WTC11 (cell line): ENCODE results near the gene ABCA13. TPM values are rescaled to one million over a fixed set of nuclear protein-coding genes. Genes with fewer than 3 reads are reported as not detected.

Experiments used
- ATAC-seq: fragments of 200-7000 bp; cut with Tn5 transposase; 2 replicates; pipeline ENCODE4 v1.10.0; 2021; ENCODE audit warnings: mild to moderate bottlenecking, moderate library complexity
- CTCF ChIA-PET: fragments of 300-600 bp; sonication (Branson Sonifier 250); formaldehyde crosslinking; loops from one replicate; lab custom pipeline; 2021; ENCODE audit warnings: antibody characterized with exemption; lab: Charles Lee
- POLR2A ChIA-PET: fragments of 350-600 bp; sonication (Branson Sonifier 250); formaldehyde crosslinking; loops from one replicate; lab custom pipeline; 2021; ENCODE audit warnings: antibody characterized with exemption; lab: Charles Lee
- DNase-seq: peaks from one replicate; pipeline ENCODE4 v3.0.0; 2021; ENCODE audit warnings: low spot score
- H3K27ac Mint-ChIP-seq: 2 replicates; pipeline ENCODE4 v1.8.0; 2021; ENCODE audit warnings: mixed read lengths
- H3K27me3 Mint-ChIP-seq: 2 replicates; pipeline ENCODE4 v1.8.0; 2021; ENCODE audit warnings: low read depth, mild to moderate bottlenecking, moderate library complexity, mixed read lengths
- H3K36me3 Mint-ChIP-seq: 2 replicates; pipeline ENCODE4 v1.8.0; 2021; ENCODE audit warnings: mixed read lengths
- H3K4me1 Mint-ChIP-seq: 2 replicates; pipeline ENCODE4 v1.8.0; 2022; ENCODE audit warnings: mixed read lengths
- H3K4me3 Mint-ChIP-seq: 2 replicates; pipeline ENCODE4 v1.8.0; 2021; ENCODE audit warnings: mild to moderate bottlenecking, moderate library complexity, mixed read lengths
- H3K9me3 Mint-ChIP-seq: 2 replicates; pipeline ENCODE4 v1.8.0; 2021; ENCODE audit warnings: mixed read lengths
- CBFB ChIP-seq: sonication (generic); formaldehyde crosslinking; IDR thresholded peaks from 2 replicates; pipeline ENCODE4 v1.8.1; 2022; ENCODE audit warnings: mild to moderate bottlenecking, low read depth, missing genetic modification reagents
- EMX1 ChIP-seq: fragments of 250-450 bp; sonication (Bioruptor Pico); IDR thresholded peaks from 2 replicates; pipeline ENCODE4 v1.8.0; 2021; ENCODE audit warnings: mild to moderate bottlenecking
- ESRRA ChIP-seq: sonication (generic); formaldehyde crosslinking; IDR thresholded peaks from 2 replicates; pipeline ENCODE4 v1.8.1; 2022; ENCODE audit warnings: mild to moderate bottlenecking, missing genetic modification reagents, borderline replicate concordance
- ETV6 ChIP-seq: sonication (generic); formaldehyde crosslinking; IDR thresholded peaks from 2 replicates; pipeline ENCODE4 v1.8.1; 2022; ENCODE audit warnings: mild to moderate bottlenecking, missing genetic modification reagents
- GRHL2 ChIP-seq: fragments of 250-450 bp; sonication (Bioruptor Pico); IDR thresholded peaks from 2 replicates; pipeline ENCODE4 v1.8.0; 2022; ENCODE audit warnings: mild to moderate bottlenecking, moderate library complexity; ENCODE audit not compliant: insufficient replicate concordance, severe bottlenecking
- JAZF1 ChIP-seq: fragments of 250-450 bp; sonication (Bioruptor Pico); IDR thresholded peaks from 2 replicates; pipeline ENCODE4 v1.9.0; 2021; ENCODE audit warnings: moderate library complexity, mild to moderate bottlenecking, inconsistent platforms
- NR2C2 ChIP-seq: sonication (generic); formaldehyde crosslinking; IDR thresholded peaks from 2 replicates; pipeline ENCODE4 v1.8.0; 2022; ENCODE audit warnings: mild to moderate bottlenecking, missing genetic modification reagents
- SMAD3 ChIP-seq: sonication (generic); formaldehyde crosslinking; IDR thresholded peaks from 2 replicates; pipeline ENCODE4 v1.8.0; 2022; ENCODE audit warnings: missing genetic modification reagents, mild to moderate bottlenecking, borderline replicate concordance
- SMAD4 ChIP-seq: sonication (generic); formaldehyde crosslinking; IDR thresholded peaks from 2 replicates; pipeline ENCODE4 v1.8.0; 2022; ENCODE audit warnings: mild to moderate bottlenecking, missing genetic modification reagents
- TCF7 ChIP-seq: sonication (generic); formaldehyde crosslinking; IDR thresholded peaks from 2 replicates; pipeline ENCODE4 v1.8.0; 2022; ENCODE audit warnings: mild to moderate bottlenecking, low read depth, missing genetic modification reagents, moderate library complexity
- ZNF121 ChIP-seq: sonication (generic); formaldehyde crosslinking; IDR thresholded peaks from 2 replicates; pipeline ENCODE4 v1.8.0; 2023; ENCODE audit warnings: missing genetic modification reagents
- ZNF263 ChIP-seq: sonication (generic); formaldehyde crosslinking; IDR thresholded peaks from 2 replicates; pipeline ENCODE4 v1.8.1; 2022; ENCODE audit warnings: low read depth, mild to moderate bottlenecking, moderate library complexity, missing genetic modification reagents
- total RNA-seq: library from RNA; stranded (reverse); gene quantifications from 3 replicates; pipeline ENCODE4 v1.2.3, GENCODE V29; 2021
- TF ChIP-seq, protein P1 (sequence below): sonication (generic); formaldehyde crosslinking; IDR thresholded peaks from 2 replicates; pipeline ENCODE4 v1.8.1; 2022; ENCODE audit warnings: low read depth, mild to moderate bottlenecking, moderate library complexity, missing genetic modification reagents, borderline replicate concordance
- TF ChIP-seq, protein P2 (sequence below): sonication (generic); formaldehyde crosslinking; conservative IDR thresholded peaks from 2 replicates; pipeline ENCODE4 v1.8.1; 2023; ENCODE audit warnings: mild to moderate bottlenecking, low read depth, missing genetic modification reagents, moderate library complexity
- TF ChIP-seq, protein P3 (sequence below): fragments of 250-450 bp; sonication (Bioruptor Pico); IDR thresholded peaks from 2 replicates; pipeline ENCODE4 v1.9.0; 2021; ENCODE audit warnings: mild to moderate bottlenecking, borderline replicate concordance
- TF ChIP-seq, protein P4 (sequence below): sonication (generic); formaldehyde crosslinking; IDR thresholded peaks from 2 replicates; pipeline ENCODE4 v1.8.1; 2022; ENCODE audit warnings: missing genetic modification reagents, borderline replicate concordance
- TF ChIP-seq, protein P5 (sequence below): sonication (generic); formaldehyde crosslinking; IDR thresholded peaks from 2 replicates; pipeline ENCODE4 v1.8.1; 2023; ENCODE audit warnings: mild to moderate bottlenecking, moderate library complexity, missing genetic modification reagents
- TF ChIP-seq, protein P6 (sequence below): fragments of 250-450 bp; sonication (Bioruptor Pico); IDR thresholded peaks from 2 replicates; pipeline ENCODE4 v1.9.0; 2021; ENCODE audit warnings: mild to moderate bottlenecking
- TF ChIP-seq, protein P7 (sequence below): fragments of 250-450 bp; sonication (Bioruptor Pico); IDR thresholded peaks from 2 replicates; pipeline ENCODE4 v2.1.2; 2022; ENCODE audit warnings: mild to moderate bottlenecking, moderate library complexity
- TF ChIP-seq, protein P8 (sequence below): sonication (generic); formaldehyde crosslinking; conservative IDR thresholded peaks from 2 replicates; pipeline ENCODE4 v1.8.1; 2022; ENCODE audit warnings: mild to moderate bottlenecking, missing genetic modification reagents

The ABCA13 gene
- total RNA-seq, 1 experiment from 2014 or later = 0.04 TPM

DNA sequence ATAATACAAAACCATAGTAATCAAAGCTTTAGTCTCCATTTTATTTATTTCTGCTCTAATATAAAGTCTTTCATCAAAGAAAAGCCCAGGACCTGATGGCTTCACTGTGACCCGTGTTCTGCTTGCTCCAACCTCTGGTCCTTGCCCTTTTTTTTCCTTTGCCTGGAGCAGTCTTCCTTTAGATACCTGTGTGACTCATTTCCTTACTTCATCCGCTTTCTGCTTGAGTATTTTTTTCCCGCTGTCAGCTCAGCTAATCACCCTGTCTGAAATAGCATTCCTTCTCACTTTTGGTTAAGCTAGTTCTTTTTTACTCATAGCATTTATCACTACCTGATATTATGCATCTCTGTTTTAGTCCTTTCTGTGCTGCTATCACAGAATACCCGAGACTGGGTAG lies 194.8 kb downstream of the ABCA13 start:
- no peak for DNase-seq
- CTCF ChIA-PET = no interaction called here
- H3K4me3 Mint-ChIP-seq = no peak overlapping the region

DNA sequence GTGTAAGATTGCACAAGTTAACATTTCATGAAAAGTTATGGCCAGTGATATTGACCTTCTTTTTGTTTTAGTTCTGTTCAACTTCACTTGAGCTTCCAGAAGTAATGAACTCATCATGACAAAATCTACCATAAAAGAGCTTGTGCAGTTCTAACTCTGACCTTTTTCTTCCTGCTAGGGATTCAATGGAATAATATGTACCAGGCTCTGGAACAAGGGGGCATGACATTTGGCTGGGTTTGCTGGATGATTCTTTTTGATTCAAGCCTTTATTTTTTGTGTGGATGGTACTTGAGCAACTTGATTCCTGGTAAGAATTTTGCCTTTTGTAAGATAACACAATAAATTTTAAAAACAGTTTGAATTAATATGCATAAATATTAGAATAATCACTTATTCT lies 205.0 kb downstream of the ABCA13 start:
- H3K27ac Mint-ChIP-seq = no peak overlapping the region
- ATAC-seq (no peak), DNase-seq (no peak)
- ChIA-PET CTCF (no interaction called here), POLR2A (no interaction called here)
- no peaks in the 10 kb centered on the region for H3K4me1 Mint-ChIP-seq
- H3K27me3 Mint-ChIP-seq = no peaks in the 10 kb centered on the region
- peaks cover 12% of the 10 kb centered on the region for H3K9me3 Mint-ChIP-seq
- peaks cover 2% of the 10 kb centered on the region; the same call in 1 of the 2 replicates for H3K36me3 Mint-ChIP-seq
- H3K4me3 Mint-ChIP-seq = no peak overlapping the region
- no peak for TF ChIP-seq ZNF121 (CRISPR knock-in tag)
- TF ChIP-seq CBFB = no peak
- no peak for TF ChIP-seq EMX1 (CRISPR knock-in tag)
- TF ChIP-seq NR2C2 (CRISPR knock-in tag) = no peak
- TF ChIP-seq, protein P1, sequence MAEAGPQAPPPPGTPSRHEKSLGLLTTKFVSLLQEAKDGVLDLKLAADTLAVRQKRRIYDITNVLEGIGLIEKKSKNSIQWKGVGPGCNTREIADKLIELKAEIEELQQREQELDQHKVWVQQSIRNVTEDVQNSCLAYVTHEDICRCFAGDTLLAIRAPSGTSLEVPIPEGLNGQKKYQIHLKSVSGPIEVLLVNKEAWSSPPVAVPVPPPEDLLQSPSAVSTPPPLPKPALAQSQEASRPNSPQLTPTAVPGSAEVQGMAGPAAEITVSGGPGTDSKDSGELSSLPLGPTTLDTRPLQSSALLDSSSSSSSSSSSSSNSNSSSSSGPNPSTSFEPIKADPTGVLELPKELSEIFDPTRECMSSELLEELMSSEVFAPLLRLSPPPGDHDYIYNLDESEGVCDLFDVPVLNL = no peak
- TF ChIP-seq, protein P2, sequence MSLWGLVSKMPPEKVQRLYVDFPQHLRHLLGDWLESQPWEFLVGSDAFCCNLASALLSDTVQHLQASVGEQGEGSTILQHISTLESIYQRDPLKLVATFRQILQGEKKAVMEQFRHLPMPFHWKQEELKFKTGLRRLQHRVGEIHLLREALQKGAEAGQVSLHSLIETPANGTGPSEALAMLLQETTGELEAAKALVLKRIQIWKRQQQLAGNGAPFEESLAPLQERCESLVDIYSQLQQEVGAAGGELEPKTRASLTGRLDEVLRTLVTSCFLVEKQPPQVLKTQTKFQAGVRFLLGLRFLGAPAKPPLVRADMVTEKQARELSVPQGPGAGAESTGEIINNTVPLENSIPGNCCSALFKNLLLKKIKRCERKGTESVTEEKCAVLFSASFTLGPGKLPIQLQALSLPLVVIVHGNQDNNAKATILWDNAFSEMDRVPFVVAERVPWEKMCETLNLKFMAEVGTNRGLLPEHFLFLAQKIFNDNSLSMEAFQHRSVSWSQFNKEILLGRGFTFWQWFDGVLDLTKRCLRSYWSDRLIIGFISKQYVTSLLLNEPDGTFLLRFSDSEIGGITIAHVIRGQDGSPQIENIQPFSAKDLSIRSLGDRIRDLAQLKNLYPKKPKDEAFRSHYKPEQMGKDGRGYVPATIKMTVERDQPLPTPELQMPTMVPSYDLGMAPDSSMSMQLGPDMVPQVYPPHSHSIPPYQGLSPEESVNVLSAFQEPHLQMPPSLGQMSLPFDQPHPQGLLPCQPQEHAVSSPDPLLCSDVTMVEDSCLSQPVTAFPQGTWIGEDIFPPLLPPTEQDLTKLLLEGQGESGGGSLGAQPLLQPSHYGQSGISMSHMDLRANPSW (CRISPR knock-in tag) = no peak
- TF ChIP-seq GRHL2 (CRISPR knock-in tag) = no peak
- TF ChIP-seq JAZF1 = no peak
- TF ChIP-seq, protein P3, sequence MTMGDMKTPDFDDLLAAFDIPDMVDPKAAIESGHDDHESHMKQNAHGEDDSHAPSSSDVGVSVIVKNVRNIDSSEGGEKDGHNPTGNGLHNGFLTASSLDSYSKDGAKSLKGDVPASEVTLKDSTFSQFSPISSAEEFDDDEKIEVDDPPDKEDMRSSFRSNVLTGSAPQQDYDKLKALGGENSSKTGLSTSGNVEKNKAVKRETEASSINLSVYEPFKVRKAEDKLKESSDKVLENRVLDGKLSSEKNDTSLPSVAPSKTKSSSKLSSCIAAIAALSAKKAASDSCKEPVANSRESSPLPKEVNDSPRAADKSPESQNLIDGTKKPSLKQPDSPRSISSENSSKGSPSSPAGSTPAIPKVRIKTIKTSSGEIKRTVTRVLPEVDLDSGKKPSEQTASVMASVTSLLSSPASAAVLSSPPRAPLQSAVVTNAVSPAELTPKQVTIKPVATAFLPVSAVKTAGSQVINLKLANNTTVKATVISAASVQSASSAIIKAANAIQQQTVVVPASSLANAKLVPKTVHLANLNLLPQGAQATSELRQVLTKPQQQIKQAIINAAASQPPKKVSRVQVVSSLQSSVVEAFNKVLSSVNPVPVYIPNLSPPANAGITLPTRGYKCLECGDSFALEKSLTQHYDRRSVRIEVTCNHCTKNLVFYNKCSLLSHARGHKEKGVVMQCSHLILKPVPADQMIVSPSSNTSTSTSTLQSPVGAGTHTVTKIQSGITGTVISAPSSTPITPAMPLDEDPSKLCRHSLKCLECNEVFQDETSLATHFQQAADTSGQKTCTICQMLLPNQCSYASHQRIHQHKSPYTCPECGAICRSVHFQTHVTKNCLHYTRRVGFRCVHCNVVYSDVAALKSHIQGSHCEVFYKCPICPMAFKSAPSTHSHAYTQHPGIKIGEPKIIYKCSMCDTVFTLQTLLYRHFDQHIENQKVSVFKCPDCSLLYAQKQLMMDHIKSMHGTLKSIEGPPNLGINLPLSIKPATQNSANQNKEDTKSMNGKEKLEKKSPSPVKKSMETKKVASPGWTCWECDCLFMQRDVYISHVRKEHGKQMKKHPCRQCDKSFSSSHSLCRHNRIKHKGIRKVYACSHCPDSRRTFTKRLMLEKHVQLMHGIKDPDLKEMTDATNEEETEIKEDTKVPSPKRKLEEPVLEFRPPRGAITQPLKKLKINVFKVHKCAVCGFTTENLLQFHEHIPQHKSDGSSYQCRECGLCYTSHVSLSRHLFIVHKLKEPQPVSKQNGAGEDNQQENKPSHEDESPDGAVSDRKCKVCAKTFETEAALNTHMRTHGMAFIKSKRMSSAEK (CRISPR knock-in tag) = no peak
- TF ChIP-seq, protein P4, sequence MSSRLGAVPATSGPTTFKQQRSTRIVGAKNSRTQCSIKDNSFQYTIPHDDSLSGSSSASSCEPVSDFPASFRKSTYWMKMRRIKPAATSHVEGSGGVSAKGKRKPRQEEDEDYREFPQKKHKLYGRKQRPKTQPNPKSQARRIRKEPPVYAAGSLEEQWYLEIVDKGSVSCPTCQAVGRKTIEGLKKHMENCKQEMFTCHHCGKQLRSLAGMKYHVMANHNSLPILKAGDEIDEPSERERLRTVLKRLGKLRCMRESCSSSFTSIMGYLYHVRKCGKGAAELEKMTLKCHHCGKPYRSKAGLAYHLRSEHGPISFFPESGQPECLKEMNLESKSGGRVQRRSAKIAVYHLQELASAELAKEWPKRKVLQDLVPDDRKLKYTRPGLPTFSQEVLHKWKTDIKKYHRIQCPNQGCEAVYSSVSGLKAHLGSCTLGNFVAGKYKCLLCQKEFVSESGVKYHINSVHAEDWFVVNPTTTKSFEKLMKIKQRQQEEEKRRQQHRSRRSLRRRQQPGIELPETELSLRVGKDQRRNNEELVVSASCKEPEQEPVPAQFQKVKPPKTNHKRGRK (CRISPR knock-in tag) = no peak
- TF ChIP-seq, protein P5, sequence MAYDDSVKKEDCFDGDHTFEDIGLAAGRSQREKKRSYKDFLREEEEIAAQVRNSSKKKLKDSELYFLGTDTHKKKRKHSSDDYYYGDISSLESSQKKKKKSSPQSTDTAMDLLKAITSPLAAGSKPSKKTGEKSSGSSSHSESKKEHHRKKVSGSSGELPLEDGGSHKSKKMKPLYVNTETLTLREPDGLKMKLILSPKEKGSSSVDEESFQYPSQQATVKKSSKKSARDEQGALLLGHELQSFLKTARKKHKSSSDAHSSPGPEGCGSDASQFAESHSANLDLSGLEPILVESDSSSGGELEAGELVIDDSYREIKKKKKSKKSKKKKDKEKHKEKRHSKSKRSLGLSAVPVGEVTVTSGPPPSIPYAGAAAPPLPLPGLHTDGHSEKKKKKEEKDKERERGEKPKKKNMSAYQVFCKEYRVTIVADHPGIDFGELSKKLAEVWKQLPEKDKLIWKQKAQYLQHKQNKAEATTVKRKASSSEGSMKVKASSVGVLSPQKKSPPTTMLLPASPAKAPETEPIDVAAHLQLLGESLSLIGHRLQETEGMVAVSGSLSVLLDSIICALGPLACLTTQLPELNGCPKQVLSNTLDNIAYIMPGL (CRISPR knock-in tag) = no peak

More for the DNA sequence above, 194.8 kb downstream of the ABCA13 start:
- Mint-ChIP-seq H3K27ac (no peak overlapping the region), H3K27me3 (no peaks in the 10 kb centered on the region; the same call in 1 of the 2 replicates), H3K4me1 (peaks cover 3% of the 10 kb centered on the region; the same call in 1 of the 2 replicates), H3K9me3 (peaks cover 22% of the 10 kb centered on the region), H3K36me3 (peaks cover 6% of the 10 kb centered on the region; the same call in 1 of the 2 replicates)
- TF ChIP-seq ZNF263 (CRISPR knock-in tag) (no peak), SMAD4 (CRISPR knock-in tag) (no peak), TCF7 (CRISPR knock-in tag) (no peak), ETV6 (CRISPR knock-in tag) (no peak), ESRRA (no peak), SMAD3 (CRISPR knock-in tag) (no peak)
- TF ChIP-seq, protein P6, sequence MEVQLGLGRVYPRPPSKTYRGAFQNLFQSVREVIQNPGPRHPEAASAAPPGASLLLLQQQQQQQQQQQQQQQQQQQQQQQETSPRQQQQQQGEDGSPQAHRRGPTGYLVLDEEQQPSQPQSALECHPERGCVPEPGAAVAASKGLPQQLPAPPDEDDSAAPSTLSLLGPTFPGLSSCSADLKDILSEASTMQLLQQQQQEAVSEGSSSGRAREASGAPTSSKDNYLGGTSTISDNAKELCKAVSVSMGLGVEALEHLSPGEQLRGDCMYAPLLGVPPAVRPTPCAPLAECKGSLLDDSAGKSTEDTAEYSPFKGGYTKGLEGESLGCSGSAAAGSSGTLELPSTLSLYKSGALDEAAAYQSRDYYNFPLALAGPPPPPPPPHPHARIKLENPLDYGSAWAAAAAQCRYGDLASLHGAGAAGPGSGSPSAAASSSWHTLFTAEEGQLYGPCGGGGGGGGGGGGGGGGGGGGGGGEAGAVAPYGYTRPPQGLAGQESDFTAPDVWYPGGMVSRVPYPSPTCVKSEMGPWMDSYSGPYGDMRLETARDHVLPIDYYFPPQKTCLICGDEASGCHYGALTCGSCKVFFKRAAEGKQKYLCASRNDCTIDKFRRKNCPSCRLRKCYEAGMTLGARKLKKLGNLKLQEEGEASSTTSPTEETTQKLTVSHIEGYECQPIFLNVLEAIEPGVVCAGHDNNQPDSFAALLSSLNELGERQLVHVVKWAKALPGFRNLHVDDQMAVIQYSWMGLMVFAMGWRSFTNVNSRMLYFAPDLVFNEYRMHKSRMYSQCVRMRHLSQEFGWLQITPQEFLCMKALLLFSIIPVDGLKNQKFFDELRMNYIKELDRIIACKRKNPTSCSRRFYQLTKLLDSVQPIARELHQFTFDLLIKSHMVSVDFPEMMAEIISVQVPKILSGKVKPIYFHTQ (CRISPR knock-in tag) = no peak
- TF ChIP-seq, protein P7, sequence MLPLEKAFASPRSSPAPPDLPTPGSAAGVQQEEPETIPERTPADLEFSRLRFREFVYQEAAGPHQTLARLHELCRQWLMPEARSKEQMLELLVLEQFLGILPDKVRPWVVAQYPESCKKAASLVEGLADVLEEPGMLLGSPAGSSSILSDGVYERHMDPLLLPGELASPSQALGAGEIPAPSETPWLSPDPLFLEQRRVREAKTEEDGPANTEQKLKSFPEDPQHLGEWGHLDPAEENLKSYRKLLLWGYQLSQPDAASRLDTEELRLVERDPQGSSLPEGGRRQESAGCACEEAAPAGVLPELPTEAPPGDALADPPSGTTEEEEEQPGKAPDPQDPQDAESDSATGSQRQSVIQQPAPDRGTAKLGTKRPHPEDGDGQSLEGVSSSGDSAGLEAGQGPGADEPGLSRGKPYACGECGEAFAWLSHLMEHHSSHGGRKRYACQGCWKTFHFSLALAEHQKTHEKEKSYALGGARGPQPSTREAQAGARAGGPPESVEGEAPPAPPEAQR (CRISPR knock-in tag) = no peak
- TF ChIP-seq, protein P8, sequence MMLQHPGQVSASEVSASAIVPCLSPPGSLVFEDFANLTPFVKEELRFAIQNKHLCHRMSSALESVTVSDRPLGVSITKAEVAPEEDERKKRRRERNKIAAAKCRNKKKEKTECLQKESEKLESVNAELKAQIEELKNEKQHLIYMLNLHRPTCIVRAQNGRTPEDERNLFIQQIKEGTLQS = no peak
- POLR2A ChIA-PET = no interaction called here
- ATAC-seq = no peak
